Stimulated activated CD8-positive, alpha-beta memory T cell treated with anti-CD3 and anti-CD28 coated beads, Interleukin-4, amount 100 ng/mL, for 24 hours (primary cell): Measurements from ENCODE around the gene EGFL7.

Experiments used
- DNase-seq: peaks from one replicate; pipeline ENCODE4 v3.0.0-alpha.2; 2020; ENCODE audit warnings: low read depth

The EGFL7 gene

GRCh38 chr9:136659861-136660784, 2.6 kb upstream of the EGFL7 start:
- no peak for DNase-seq

- DNase-seq: no peak
These were observed 1.7 kb upstream of the EGFL7 start for GRCh38 chr9:136660971-136661550.

GRCh38 chr9:136661641-136662325, 933 bp upstream of the EGFL7 start:
- DNase-seq: no peak

GRCh38 chr9:136662326-136662655, 425 bp upstream of the EGFL7 start:
- DNase-seq: no peak

- DNase-seq: no peak
These were observed 1.5 kb downstream of the EGFL7 start for GRCh38 chr9:136664000-136664915.

GRCh38 chr9:136665111-136665703, 2.5 kb downstream of the EGFL7 start:
- no peak for DNase-seq

- no peak for DNase-seq
These were observed 3.1 kb downstream of the EGFL7 start for GRCh38 chr9:136665704-136666371.

GRCh38 chr9:136666372-136667213, 3.9 kb downstream of the EGFL7 start:
- DNase-seq: no peak

- DNase-seq: no peak
These were observed 4.7 kb downstream of the EGFL7 start for GRCh38 chr9:136667214-136667939.

GRCh38 chr9:136667940-136668760, 5.4 kb downstream of the EGFL7 start:
- DNase-seq: no peak

GRCh38 chr9:136668983-136669790, 6.5 kb downstream of the EGFL7 start:
- DNase-seq: no peak

GRCh38 chr9:136669791-136670464, 7.2 kb downstream of the EGFL7 start:
- no peak for DNase-seq

GRCh38 chr9:136670576-136671253, 8.0 kb downstream of the EGFL7 start:
- no peak for DNase-seq

- DNase-seq: no peak
These were observed 8.5 kb downstream of the EGFL7 start for GRCh38 chr9:136671254-136671614.

GRCh38 chr9:136671646-136672430, 9.1 kb downstream of the EGFL7 start:
- DNase-seq: no peak
